ENCODE measurements around the gene WDR47.
"Not testable (repeated sequence)": the region's sequence is repeated elsewhere in the genome, so short reads cannot be mapped to it uniquely, and the experiment has no call there.

WDR47 gene

DNA sequence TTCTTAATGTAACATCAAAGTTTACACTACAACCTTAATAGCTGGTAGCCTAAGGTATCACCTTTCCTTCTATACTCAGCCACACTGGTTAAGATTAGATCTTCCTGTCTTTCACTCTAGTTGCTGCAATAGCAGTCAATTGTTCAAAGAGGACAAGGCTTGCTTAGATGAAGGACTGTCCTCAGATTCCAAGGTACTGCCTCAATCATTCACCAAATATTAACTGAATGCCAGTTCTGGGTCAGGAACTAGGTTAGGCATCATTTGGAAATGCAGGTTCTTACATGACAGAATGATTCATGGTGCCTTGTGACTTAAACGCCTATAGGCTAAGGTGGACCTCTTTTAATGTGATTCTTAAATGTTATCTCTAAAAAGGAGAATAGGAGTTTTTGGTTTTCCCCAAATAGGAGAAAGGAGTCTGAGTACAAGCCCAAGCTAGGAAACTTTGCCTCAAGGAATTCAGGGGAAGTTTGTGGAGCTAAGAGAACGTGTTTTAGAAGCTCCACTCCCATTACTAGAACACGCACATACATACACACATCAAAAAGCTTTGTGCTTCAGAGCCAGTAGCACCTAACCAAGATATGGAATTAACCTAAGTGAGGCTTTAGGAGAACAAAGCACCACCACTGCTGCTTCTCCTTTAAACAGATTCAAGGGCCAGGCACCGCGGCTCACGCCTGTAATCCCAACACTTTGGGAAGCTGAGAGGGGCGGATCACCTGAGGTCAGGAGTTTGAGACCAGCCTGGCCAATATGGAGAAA, 8.5 kb upstream of the WDR47 start:
- DNase-seq, result no peak

DNA sequence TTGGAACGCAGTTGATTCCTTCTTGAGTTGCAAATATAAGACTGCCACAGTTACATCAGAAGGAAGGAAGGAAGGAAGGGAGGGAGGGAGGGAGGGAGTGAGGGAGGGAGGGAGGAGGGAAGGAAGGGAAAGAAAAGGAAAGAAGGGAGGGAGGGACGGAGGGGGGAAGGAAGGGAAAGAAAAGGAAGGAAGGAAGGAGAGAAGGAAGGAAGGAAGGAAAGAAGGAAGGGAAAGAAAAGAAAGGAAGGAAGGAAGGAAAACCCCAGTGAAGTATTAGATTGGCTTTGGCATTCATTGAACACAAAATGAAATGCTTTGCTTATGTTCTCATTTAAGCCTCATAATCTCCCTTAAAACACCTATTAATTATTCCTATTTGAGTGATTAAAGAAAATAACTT, 6.4 kb upstream of the WDR47 start:
- DNase-seq, result no peak

DNA sequence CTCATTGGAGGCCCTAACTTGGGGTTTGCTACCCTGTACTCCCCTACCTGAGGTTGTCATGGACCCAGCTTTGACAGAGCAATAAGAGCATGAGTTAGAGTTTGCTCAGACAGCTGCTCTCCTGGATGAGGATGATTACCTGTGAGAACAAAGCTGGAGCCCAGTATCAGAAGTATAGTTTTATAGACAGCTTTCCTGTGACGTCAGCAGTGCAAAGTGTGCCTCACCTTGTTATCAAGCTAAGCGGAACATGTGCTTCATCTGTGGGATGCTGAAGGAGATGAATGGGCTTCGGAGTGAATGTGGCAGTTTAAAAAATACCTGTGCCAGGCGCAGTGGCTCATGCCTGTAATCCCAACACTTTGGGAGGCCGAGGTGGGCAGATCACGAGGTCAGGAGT, 5.4 kb upstream of the WDR47 start:
- no peak for DNase-seq

DNA sequence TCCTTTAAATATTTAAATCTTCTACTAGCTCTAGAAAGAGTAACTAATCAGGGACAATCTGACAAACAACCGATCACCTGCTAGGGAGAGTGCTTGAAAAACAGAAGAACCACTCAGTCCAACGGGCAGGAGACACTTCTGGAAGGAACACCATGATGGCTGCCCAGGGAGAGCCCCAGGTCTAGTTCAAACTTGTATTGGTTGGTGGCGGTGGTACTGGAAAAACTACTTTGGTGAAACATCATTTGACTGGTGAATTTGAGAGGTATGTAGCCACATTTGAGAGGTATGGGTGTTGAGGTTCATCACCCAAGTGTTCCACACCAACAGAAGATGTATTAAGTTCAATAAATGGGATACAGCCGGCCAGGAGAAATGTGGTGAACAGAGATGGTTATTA, 4.8 kb upstream of the WDR47 start:
- DNase-seq, result no peak

DNA sequence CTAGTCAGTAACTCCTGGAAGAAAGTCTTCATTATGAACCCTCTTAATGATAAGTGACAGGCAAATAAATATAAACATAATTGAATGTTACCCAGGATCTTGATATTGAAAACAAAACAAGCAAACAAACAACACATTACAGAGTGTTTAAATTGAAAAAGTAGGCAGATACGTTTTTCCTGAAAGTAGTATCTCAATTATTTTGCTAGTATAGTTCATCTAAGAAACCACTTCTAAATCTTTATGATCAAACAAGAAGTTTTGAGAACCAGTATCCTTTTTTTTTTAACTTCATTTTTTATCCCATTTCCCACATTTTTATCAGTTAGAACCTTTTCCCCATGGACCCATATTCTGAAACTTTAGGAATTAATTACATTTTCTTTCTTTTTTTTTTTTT, 3.7 kb upstream of the WDR47 start:
- no peak for DNase-seq

DNA sequence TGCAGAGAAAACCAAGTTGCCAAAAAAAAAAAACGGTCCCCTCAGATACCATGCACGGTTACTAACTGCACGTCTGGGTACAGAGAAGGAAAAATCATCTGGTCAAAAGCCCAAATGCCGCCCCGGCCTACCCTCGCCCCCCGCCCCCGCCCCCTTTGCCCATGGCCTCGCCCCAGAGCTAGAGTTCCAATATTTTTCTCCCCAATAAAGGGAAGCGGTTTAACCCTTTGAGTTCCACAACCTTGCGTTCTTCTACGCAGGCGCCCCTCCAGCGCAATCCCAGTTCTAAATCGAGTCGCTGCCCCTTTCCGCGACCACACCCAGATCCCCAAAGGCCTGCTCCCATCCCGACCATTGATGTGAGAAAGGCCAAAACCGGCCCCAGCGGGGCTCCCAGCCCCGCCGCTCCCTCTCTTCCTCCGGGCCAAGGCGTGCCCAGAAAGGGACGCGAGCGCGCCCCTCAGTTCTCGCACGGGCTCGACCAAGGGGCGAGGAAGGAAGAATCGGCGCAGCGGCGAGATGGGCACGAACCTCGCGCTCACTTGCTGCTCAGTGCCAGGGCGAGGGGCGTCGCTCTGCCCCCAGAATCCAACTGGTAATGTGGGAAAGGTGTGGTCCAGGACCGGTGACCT, 797 bp downstream of the WDR47 start:
- no peak for DNase-seq

DNA sequence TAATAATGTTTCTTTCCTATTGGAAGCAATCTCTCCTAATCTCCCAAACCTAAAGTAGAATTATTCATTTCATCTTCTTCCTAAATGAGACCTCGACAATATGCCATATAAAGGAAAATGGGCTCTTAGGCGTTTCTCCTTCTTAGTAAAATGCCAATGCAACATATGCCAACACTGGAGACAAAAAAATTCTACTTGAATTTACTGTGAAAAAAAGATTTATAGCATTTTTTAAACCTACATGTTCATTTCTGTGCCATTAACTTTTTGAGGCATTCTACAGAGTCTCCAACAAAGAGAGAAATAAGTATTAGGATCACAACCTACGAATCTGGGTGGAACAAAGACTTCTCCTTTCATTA, 1.3 kb downstream of the WDR47 start:
- DNase-seq, result no peak

DNA sequence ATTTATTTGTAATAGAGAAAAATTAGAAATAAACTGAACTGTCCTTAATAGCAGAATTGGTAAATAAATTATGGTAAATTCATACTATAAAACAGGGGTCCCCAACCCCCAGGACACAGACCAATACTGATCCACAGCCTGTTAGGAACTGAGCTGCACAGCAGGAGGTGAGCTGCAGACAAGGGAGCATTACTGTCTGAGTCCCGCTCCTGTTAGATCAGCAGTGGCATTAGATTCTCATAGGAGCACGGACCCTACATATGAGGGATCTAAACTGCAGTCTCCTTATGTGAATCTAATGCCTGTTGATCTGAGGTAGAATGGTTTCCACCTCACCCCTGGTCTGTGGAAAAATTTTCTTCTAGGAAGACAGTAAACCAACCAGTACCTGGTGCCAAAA, 7.5 kb downstream of the WDR47 start:
- no peak for DNase-seq

DNA sequence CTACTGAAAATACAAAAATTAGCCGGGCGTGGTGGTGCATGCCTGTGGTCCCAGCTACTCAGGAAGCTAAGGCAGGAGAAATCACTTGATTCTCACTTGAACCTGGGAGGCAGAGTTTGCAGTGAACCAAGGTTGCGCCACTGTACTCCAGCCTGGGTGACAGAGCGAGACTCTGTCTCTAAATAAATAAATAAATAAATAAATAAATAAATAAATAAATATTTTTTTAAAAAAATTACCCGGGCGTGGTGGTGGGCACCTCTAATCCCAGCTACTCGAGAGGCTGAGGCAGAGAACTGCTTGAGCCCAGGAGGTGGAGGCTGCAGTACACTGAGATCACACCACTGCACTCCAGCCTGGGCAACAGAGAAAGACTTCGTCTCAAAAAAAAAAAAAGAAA, 12.4 kb downstream of the WDR47 start:
- DNase-seq, result not testable (repeated sequence)

DNA sequence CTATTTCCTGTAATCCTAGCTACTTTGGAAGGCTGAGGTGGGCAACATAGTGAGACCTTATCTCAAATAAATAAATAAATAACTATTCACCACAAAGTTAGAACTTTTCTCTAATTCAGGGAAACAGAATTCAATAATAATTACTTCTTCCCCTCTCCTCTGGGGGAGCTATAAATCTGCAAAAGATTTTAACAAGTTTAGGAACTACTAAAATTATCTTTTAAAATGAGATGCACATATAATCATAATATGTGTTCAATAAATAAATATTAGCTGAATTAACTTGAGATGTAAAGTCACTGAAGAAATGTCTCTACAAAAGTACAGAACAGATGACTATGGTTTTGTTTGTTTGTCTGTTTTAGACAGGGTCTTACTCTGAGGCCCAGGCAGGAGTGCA, 14.1 kb downstream of the WDR47 start:
- DNase-seq, result no peak

DNA sequence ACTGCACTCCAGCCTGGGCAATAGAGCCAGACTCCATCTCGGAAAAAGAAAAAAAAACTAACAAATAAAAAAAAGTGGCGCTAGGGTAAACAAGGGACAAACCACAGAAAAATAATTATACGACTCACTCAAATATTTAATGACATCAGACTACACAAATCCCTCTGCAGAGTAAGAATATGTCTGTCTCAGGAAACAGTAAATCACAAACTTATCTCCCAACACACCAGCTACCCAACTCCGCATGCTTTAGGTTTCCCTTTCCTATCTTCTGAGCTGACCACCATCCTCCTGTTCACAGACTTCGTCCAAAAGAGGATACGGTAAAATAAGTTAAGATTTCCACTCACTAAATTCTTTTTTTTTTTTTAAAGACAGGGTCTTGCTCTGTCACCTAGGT, 16.2 kb downstream of the WDR47 start:
- no peak for DNase-seq

DNA sequence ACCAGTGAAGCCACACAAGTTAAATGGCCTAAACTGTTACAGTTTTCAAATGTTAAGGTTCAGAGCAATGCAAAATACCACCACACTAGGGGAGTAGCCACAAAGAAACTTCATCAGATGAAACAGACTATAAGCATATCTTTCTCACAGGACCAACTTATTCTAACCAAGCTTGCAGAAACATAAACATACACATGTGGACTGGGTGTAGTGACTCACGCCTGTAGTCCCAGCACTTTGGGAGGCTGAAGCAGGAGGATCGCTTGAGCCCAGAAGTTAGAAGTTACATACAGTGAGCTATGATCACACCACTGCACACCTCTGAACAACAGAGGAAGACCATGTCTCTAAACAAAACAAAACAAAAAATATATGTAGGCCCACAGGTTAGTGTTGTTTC, 17.3 kb downstream of the WDR47 start:
- no peak for DNase-seq

DNA sequence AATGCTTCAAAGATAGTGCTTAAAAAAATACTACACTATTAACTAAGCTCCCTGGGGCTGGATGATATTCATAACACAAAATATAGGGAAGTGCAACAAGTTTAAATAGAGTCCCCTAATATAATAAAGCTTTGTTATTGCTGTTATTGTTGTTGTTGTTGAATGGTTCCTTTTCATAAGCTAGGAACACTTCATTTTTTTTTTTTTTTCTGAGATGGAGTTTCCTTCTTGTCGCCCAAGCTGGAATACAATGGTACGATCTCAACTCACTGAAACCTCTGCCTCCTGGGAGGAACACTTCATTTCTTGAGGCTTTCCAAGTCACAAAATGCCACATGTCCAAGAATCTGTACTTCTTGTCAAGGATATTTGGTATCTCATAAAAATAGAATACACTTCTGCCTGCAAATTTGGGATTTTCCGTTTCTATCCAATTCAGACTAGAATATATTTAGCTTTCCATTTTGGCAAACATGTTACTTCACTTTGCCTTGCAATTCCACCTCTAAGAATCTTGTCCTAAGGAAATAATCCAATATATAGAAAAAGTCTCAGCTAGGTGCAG, 21.1 kb downstream of the WDR47 start:
- DNase-seq, result no peak

DNA sequence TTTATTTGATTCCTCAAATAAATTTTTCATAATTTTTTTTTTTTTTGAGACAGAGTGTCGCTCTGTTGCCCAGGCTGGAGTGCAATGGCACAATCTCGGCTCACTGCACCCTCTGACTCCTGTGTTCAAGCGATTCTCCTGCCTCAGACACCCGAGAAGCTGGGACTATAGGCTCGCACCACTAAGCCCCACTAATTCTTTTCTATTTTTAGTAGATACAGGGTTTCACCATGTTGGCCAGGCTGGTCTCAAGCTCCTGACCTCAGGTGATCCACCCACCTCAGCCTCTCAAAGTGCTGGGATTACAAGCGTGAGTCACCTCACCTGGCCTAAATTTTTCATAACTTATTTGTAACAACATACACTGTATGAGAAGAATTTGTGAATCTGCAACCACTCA, 24.2 kb downstream of the WDR47 start:
- DNase-seq, result not testable (repeated sequence)

DNA sequence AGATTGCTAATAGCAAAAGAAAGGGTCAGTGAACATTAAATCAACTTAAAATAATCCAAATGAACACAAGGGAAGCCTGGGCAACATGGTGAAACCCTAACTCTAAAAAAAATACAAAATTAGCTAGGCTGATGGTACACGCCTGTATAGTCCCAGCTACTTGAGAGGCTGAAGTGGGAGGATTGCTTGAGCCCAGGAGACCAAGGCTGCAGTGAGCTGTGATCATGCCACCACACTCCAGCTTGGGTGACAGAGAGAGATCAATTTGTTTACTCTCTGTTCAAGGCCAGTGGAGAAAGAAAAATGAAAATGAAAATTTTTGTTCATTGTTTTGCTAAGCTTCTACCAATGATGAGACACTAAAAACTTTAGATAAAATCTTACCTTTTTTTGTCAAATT, 24.8 kb downstream of the WDR47 start:
- DNase-seq, result no peak

DNA sequence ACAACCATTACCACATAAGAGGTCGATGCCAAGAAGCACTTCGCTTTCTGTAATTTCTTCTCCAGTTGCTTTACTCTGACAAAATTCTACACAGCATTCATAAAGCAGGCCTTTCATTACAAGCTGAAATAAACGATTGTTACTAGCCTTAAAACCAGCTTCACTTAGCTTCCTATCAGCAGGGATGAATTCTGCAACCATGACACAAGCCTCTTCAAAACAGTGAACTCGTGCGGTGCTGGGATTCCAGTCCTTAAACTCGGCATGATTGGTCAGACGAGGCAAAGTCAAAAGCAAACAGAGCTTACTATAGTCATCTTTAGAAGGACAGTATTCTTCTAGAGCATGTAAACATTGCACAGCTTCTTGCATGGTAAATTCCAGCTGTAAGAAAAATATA, 30.6 kb downstream of the WDR47 start:
- no peak for DNase-seq

DNA sequence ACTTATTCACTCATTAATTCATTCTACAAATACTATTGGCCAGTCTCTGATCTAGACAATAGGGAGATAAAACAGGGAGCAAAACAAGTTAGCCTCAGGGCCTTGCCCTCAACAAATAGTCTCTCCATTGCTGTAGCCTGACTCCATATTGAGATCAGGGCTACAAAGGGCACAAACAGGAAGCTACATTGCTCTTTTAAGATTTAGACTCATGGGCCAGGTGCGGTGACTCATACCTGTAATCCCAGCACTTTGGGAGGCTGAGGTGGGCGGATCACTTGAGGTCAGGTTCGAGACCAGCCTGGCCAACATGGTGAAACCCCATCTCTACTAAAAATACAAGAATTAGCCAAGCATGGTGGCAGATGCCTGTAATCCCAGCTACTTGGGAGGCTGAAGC, 45.3 kb downstream of the WDR47 start:
- DNase-seq, result not testable (repeated sequence)

DNA sequence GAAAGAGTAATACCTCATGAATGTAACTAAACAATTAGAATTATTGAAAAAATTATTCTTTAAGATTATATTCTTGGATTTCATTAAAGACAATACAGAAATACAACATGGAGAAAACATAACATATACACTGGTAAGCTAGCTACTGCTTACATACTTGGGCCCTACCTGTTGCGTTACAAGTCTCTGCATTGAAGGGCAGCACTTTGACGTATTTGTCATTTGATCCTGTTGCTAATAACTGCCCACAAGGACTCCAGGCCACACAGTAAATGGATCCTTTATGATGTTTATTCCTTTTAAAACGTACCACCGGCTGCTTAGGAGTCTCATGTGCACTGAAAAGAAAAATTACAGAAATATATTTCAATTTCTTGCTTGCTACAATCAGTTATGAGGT, 58.8 kb downstream of the WDR47 start:
- no peak for DNase-seq

DNA sequence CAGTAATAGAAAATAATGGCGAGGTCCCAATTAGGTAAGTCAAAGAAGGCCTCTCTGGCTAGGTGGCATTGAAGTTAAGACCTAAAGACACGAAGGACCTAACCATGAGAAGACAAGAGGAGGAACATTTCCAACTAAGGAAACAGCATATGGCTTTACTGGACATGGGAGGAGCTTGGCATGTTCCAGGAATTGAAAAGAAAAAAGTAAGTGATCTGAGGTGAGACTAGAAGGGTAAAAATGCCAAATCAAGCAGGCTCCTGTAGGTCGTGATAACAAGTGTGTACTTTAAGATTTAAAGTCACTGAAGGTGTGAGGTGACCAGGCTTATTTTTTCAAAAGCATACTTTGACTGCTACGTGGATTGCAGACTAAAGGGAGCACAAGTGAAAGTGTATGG, 65.2 kb downstream of the WDR47 start:
- no peak for DNase-seq

DNA sequence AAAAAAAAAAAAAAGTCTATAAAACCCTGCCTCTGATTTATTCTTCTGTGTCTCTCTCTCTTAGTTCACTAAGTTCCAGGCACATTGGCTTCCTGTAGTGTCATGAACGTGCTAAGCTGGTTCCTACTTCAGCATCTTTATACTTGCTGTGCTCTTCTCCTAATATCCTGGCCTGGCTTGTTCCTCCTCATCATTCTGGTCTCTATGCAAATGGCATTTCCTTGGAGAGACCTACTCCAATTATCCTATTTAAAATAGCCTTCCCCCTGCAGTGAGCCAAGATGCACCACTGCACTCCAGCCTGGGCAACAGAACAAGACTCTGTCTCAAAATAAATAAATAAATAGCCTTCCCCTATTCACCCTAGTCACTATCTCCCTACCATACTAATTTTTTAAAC, 69.0 kb downstream of the WDR47 start:
- DNase-seq, result no peak

DNA sequence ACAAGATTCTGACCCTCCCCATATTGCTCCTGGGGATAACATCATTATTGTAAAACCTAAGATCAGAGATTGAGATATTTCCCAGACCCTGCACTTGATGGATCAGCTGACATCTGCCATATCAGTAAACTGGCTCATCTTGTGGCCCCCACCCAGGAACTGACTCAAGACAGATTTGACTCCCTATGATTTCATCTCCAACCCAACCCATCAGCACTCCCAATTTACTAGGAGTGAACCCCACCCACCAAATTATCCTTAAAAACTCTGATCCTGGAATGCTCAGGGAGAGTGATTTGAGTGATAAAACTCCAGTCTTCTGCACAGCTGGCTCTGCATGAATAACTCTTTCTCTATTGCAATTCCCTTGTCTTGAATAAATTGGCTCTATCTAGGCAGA, 72.6 kb downstream of the WDR47 start:
- DNase-seq, result no peak

DNA sequence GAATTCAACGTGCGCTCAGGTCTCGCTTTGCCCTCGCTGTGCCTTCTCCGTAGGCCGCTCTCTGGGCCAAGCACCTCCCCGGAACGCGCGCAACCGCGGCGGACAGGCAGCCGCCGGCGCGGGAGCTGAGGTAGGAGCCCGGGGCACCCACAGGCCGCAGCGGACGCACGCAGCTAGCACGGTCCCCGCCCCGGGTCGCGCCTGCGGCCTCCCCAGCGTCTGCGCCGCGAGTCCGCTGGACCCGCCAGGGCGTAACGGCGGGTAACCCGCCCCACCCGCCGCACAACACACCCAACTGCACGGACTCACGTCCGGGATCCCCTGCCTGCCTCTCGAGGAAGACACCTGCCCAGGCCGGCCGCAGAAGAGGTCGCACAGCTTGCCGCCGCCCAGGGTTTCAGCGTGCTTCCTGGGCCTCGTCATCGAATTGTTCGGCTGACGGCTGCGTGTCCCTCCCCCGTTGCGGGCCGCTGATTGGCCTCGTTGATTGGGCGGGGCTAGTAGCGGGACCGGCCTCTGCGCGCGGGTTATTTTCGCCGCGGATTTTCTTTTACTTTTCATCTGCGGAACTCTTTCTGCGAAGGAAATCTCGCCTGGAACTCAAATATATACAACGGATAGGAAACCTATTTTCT, 78.7 kb downstream of the WDR47 start, which contains the start of gene CLCC1:
TSS of gene CLCC1 (minus strand) at position 433 of the 635 bp plus-strand sequence. CDS start 13,047 bp downstream, outside the sequence.
- peak; percentile 77 to 88 (median 84) for DNase-seq

DNA sequence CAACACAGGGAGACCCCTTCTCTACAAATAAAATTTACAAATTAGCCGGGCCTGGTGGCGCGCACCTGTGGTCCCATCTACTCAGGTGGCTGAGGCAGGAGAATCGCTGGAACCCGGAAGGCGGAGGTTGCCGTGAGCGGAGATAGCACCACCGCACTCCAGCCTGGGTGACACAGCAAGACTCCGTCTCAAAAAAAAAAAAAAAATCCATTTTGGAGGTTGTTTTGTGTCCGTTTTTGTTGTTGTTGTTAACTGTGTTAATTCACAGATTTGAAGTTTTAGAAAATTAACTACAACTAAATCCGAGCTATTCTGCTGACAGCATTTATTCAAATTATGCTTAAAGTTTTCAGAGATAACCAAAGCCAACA, 79.2 kb downstream of the WDR47 start:
- peak in 3 of 4 experiments; percentile 4 to 11 (median 7) for DNase-seq
